Lower leg skin (tissue), 4 donors: ENCODE data around the gene OSBP2. TPM values are rescaled to one million over a fixed set of nuclear protein-coding genes. Genes with fewer than 3 reads are reported as not detected.

Experiments
- DNase-seq, 2 donors: peaks; one replicate each; pipeline ENCODE4 v3.0.0-alpha.2; 2019; ENCODE audit warnings: low spot score in 2 of 2
- H3K4me3 ChIP-seq: fragments of 200-600 bp; sonication (generic); 2 replicates; pipeline ENCODE4 v1.5.1; 2017; ENCODE audit warnings: mild to moderate bottlenecking, low read depth; ENCODE audit not compliant: poor library complexity, severe bottlenecking
- CTCF ChIP-seq, 3 donors: fragments of 450-650 bp; IDR thresholded peaks; one replicate each; pipeline ENCODE4 v1.5.1; 2016; ENCODE audit warnings: antibody characterized with exemption in 3 of 3, mild to moderate bottlenecking in 3 of 3, moderate library complexity in 2 of 3
- POLR2A ChIP-seq, 2 donors: fragments of 450-650 bp; IDR thresholded peaks; one replicate each; pipeline ENCODE4 v1.6.1; 2016 to 2017; ENCODE audit warnings: antibody characterized with exemption in 2 of 2, mild to moderate bottlenecking in 1 of 2, moderate library complexity in 1 of 2
- WGBS, 2 donors: methylation state at CpG; one replicate each; pipeline ENCODE4 v1.1.5; 2018; 5-methylcytosine and 5-hydroxymethylcytosine counted together
- intact Hi-C: fragments of 100-400 bp; cut with DNase I; formaldehyde crosslinking; loops from one replicate; pipeline ENCODE4 v1.15.0; 2023; ENCODE audit warnings: low total_unique reads
- total RNA-seq, 4 donors: library from RNA; depleted of rRNA; stranded (reverse); fragments of >200 nt; gene quantifications; one replicate each; pipeline ENCODE4 v1.1.0, GENCODE V29; 2016

OSBP2 gene
- total RNA-seq, 4 donors from 2014 or later, result 7.2 to 13.3 (median 10.0) TPM

- intact Hi-C loops, result no loop called here
- DNase-seq, result no peak
- no peak overlapping the region for H3K4me3 ChIP-seq
- no peak for TF ChIP-seq POLR2A (IDR thresholded peaks at IDR 0.05)
- no peak for TF ChIP-seq CTCF (IDR thresholded peaks at IDR 0.05)
- 97 to 98% methylated on average over 13 of the region's 13 CpGs for WGBS, 2 donors
Measured at GRCh38 chr22:30664798-30665197, 29.9 kb upstream of the OSBP2 start.

DNA sequence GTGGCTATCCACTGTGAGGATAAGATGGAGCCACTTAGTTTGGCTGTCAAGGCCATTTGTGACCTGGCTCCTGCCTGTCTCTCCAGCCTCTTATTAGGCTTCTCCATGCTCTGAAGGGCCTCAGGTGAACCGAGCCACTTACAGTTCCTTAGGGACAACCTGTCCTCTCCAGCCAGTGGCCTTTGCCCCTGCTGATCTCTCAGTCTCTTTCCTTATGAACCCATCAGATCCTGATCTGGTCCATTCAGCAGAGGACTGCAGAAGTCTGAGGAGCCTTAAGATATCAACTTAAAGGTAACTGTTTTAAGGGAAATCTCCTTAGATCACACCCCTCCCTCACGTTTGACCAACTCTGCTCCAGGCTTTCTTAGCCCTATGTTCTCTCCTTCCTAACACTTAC lies 29.4 kb upstream of the OSBP2 start:
- TF ChIP-seq CTCF (IDR thresholded peaks at IDR 0.05) (no peak), POLR2A (IDR thresholded peaks at IDR 0.05) (no peak)
- DNase-seq, result no peak

DNA sequence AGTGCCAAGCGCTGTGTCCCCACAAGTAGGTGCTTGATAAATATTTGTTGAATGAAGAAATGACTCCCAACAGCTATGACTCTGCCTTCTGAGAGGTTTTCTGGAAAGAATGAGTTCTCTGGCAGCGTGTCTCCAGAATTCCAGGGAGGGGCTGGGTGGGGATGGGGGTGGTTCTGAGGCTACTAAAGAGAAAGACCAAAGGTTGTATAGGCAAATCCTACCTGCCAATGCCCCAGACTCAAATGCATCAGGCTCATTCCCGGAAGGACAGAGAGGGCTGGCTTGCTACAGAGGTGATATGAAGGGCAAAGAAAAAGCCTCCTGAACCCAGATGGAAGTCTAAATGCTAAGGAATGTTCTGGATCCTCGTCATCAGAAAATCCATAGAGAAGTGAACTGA lies 28.9 kb upstream of the OSBP2 start:
- TF ChIP-seq POLR2A (IDR thresholded peaks at IDR 0.05), result no peak
- TF ChIP-seq CTCF (IDR thresholded peaks at IDR 0.05), result no peak
- intact Hi-C loops, result no loop called here
- no peak overlapping the region for H3K4me3 ChIP-seq
- WGBS, 2 donors, result 48 to 71% methylated on average over 4 of the region's 4 CpGs
- DNase-seq, result no peak

More for the DNA sequence above, 29.4 kb upstream of the OSBP2 start:
- no peak overlapping the region for H3K4me3 ChIP-seq
- 62 to 63% methylated on average over 2 of the region's 2 CpGs for WGBS, 2 donors
- intact Hi-C loops, result no loop called here

GRCh38 chr22:30667107-30667493 lies 27.6 kb upstream of the OSBP2 start:
- intact Hi-C loops, result no loop called here
- no peak for TF ChIP-seq POLR2A (IDR thresholded peaks at IDR 0.05)
- TF ChIP-seq CTCF (IDR thresholded peaks at IDR 0.05), result no peak
- peak overlapping the region; percentile 57 for H3K4me3 ChIP-seq
- no peak for DNase-seq
- 0 to 1% methylated on average over 18 of the region's 18 CpGs for WGBS, 2 donors

GRCh38 chr22:30667494-30668385 lies 26.9 kb upstream of the OSBP2 start, which contains the start of gene DUSP18:
DUSP18 (minus strand) TSS chr22:30667875; CDS start chr22:30664003, 3,872 bp downstream.
- peak within 1 kb of the TSS; percentile 57 for H3K4me3 ChIP-seq
- peak; percentile 91 to 99 for DNase-seq
- TF ChIP-seq CTCF (IDR thresholded peaks at IDR 0.05) (no peak), POLR2A (IDR thresholded peaks at IDR 0.05) (no peak)

More at GRCh38 chr22:30667494-30668385, 26.9 kb upstream of the OSBP2 start, which contains the start of gene DUSP18:
- intact Hi-C loops, result no loop called here
- 0 to 1% methylated on average over 42 to 68 of the region's 77 CpGs for WGBS, 2 donors
